Natural killer cell (primary cell): ENCODE data around the gene FBXL16. TPM values are rescaled to one million over a fixed set of nuclear protein-coding genes. Genes with fewer than 3 reads are reported as not detected.

Experiments
- ATAC-seq, 3 donors: fragments of 150-1000 bp in 2 of 3; fragments of 200-7000 bp in 1 of 3; cut with Tn5 transposase; 1 replicate in 1 of 3; 2 replicates in 2 of 3; pipeline ENCODE4 v1.10.0; 2021; ENCODE audit warnings: mild to moderate bottlenecking in 2 of 3, moderate library complexity in 2 of 3
- DNase-seq, 2 donors: peaks; one replicate each; pipeline versions ENCODE4 v3.0.0 to v3.0.0-alpha.2; 2013 to 2021; ENCODE audit warnings: mixed read lengths in 1 of 2
- H3K27ac ChIP-seq: one replicate; pipeline ENCODE4 v1.5.1; 2013; ENCODE audit warnings: mild to moderate bottlenecking, low read length
- H3K27me3 ChIP-seq: one replicate; pipeline ENCODE4 v1.6.1; 2013; ENCODE audit warnings: low read length; ENCODE audit not compliant: control insufficient read depth, insufficient read depth
- H3K36me3 ChIP-seq: one replicate; pipeline ENCODE4 v1.6.1; 2013; ENCODE audit warnings: low read length; ENCODE audit not compliant: control insufficient read depth, insufficient read depth
- H3K4me1 ChIP-seq: one replicate; pipeline ENCODE4 v1.6.1; 2013; ENCODE audit warnings: low read length; ENCODE audit not compliant: control insufficient read depth, insufficient read depth
- H3K4me3 ChIP-seq: one replicate; pipeline ENCODE4 v1.5.1; 2013; ENCODE audit warnings: low read length
- H3K9me3 ChIP-seq: one replicate; pipeline ENCODE4 v1.6.1; 2013; ENCODE audit warnings: low read length; ENCODE audit not compliant: control insufficient read depth, insufficient read depth
- H3K27ac Mint-ChIP-seq, 2 donors: one replicate each; pipeline ENCODE4 v1.8.0; 2022; ENCODE audit warnings: mild to moderate bottlenecking in 2 of 2, mixed read lengths in 2 of 2, moderate library complexity in 1 of 2
- H3K27me3 Mint-ChIP-seq, 2 donors: one replicate each; pipeline ENCODE4 v1.8.0; 2022; ENCODE audit warnings: low read depth in 2 of 2, mixed read lengths in 2 of 2
- H3K36me3 Mint-ChIP-seq: one replicate; pipeline ENCODE4 v1.8.0; 2022; ENCODE audit warnings: mixed read lengths
- H3K4me1 Mint-ChIP-seq, 2 donors: one replicate each; pipeline ENCODE4 v1.8.0; 2022; ENCODE audit warnings: mixed read lengths in 2 of 2
- H3K4me3 Mint-ChIP-seq: one replicate; pipeline ENCODE4 v1.8.0; 2022; ENCODE audit warnings: mild to moderate bottlenecking, moderate library complexity, mixed read lengths
- H3K9me3 Mint-ChIP-seq, 2 donors: one replicate each; pipeline ENCODE4 v1.8.0; 2022; ENCODE audit warnings: mixed read lengths in 2 of 2
- CTCF ChIP-seq: fragments of 200-600 bp; IDR thresholded peaks from one replicate; pipeline ENCODE4 v1.8.0; 2022; ENCODE audit warnings: antibody characterized with exemption
- WGBS: methylation state at CpG from one replicate; pipeline ENCODE4 v1.1.7; 2013; ENCODE audit warnings: missing lambda C conversion rate; ENCODE audit not compliant: insufficient coverage; 5-methylcytosine and 5-hydroxymethylcytosine counted together
- intact Hi-C: fragments of 100-400 bp; cut with micrococcal nuclease; formaldehyde crosslinking; loops from one replicate; pipeline ENCODE4 v1.14.2; 2022
- total RNA-seq, 4 donors: library from RNA; stranded (reverse); fragments of 120-200 nt in 1 of 4; gene quantifications; one replicate each; pipeline versions ENCODE4 v1.2.3 to v1.2.4, GENCODE V29; 2013 to 2022

Gene FBXL16
- total RNA-seq, 3 donors from 2014 or later (not counting 1 experiment from before 2014, with no cell fraction given) = 0.48 to 0.79 TPM; not detected in 1

DNA sequence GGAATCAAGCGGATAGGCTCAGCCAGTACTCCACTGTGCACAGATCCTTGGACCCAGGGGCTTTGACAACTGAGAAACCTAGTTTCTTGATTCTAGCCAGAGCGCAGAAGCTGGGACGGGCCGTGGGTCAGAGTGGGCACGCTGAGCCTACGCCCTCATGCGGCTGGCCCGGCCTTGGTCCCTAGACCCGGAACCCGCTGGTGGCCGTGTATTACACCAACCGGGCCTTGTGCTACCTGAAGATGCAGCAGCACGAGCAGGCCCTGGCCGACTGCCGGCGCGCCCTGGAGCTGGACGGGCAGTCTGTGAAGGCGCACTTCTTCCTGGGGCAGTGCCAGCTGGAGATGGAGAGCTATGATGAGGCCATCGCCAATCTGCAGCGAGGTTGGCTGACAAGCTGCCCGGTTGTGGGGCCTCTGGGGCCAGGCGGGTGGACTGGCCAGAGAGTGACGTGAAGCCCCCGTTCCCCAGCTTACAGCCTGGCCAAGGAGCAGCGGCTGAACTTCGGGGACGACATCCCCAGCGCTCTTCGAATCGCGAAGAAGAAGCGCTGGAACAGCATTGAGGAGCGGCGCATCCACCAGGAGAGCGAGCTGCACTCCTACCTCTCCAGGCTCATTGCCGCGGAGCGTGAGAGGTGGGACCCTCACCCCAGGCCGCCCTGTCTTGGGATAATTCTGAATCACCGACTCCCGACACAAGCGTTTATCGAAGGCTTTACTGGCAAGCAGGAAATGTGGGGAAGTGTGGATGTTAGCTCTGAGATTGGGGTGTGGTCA, 24.4 kb downstream of the FBXL16 start:
- intact Hi-C loops = no loop called here
- Mint-ChIP-seq H3K9me3 (no peaks in the 10 kb centered on the region), H3K36me3 (no peaks in the 10 kb centered on the region), H3K4me3 (peak overlapping the region; percentile 67), H3K4me1 (peaks cover 0 to 33% of the 10 kb centered on the region in 2 donors), H3K27ac (peak overlapping the region in 1 of 2 donors; percentile 67), H3K27me3 (no peaks in the 10 kb centered on the region)
- H3K27me3 ChIP-seq = no peaks in the 10 kb centered on the region
- peak overlapping the region; percentile 71 for H3K4me3 ChIP-seq
- H3K27ac ChIP-seq = peak overlapping the region; percentile 63
- WGBS = 56% methylated on average over 44 of the region's 44 CpGs
- peaks cover 65% of the 10 kb centered on the region for H3K4me1 ChIP-seq
- no peaks in the 10 kb centered on the region for H3K9me3 ChIP-seq
- ATAC-seq (no peak), DNase-seq (peak in 1 of 2 donors; percentile 40)
- no peak for TF ChIP-seq CTCF
- peaks cover 17% of the 10 kb centered on the region for H3K36me3 ChIP-seq

GRCh38 chr16:680625-680945, 25.0 kb downstream of the FBXL16 start:
- no peaks in the 10 kb centered on the region for H3K9me3 Mint-ChIP-seq

GRCh38 chr16:679814-680624, 25.6 kb downstream of the FBXL16 start, which contains the start of gene STUB1:
STUB1 (plus strand) TSS chr16:680410; CDS start chr16:680526, 116 bp downstream.
- no peaks in the 10 kb centered on the region for H3K9me3 Mint-ChIP-seq
- TF ChIP-seq CTCF = no peak
- Histone ChIP-seq H3K36me3 (peaks cover 17% of the 10 kb centered on the region), H3K27ac (peak within 1 kb of the TSS; percentile 78), H3K27me3 (peaks cover 3% of the 10 kb centered on the region), H3K4me1 (peaks cover 60% of the 10 kb centered on the region), H3K4me3 (peak within 1 kb of the TSS; percentile 71), H3K9me3 (no peaks in the 10 kb centered on the region)
- no peaks in the 10 kb centered on the region for H3K27me3 Mint-ChIP-seq
- H3K4me1 Mint-ChIP-seq = peaks cover 0 to 34% of the 10 kb centered on the region in 2 donors
- H3K36me3 Mint-ChIP-seq = no peaks in the 10 kb centered on the region
- peak; percentile 66 to 87 (median 70) for ATAC-seq
- H3K4me3 Mint-ChIP-seq = peak within 1 kb of the TSS; percentile 85
- WGBS = under 1% methylated on average over 89 of the region's 91 CpGs
- intact Hi-C loops = no loop called here
- DNase-seq = peak; percentile 83 to 92
- H3K27ac Mint-ChIP-seq = peak within 1 kb of the TSS; percentile 67 to 75

More at GRCh38 chr16:680625-680945, 25.0 kb downstream of the FBXL16 start:
- Mint-ChIP-seq H3K4me3 (peak overlapping the region; percentile 85), H3K27ac (peak overlapping the region; percentile 67 to 75), H3K4me1 (peaks cover 0 to 30% of the 10 kb centered on the region in 2 donors), H3K27me3 (no peaks in the 10 kb centered on the region), H3K36me3 (no peaks in the 10 kb centered on the region)
- TF ChIP-seq CTCF = no peak
- under 1% methylated on average over 38 of the region's 38 CpGs for WGBS
- Histone ChIP-seq H3K4me1 (peaks cover 62% of the 10 kb centered on the region), H3K27me3 (no peaks in the 10 kb centered on the region), H3K4me3 (peak overlapping the region; percentile 71), H3K27ac (peak overlapping the region; percentile 63), H3K36me3 (peaks cover 17% of the 10 kb centered on the region), H3K9me3 (no peaks in the 10 kb centered on the region)
- intact Hi-C loops = no loop called here
- no peak for ATAC-seq
- DNase-seq = no peak
